Measurements from ENCODE around the gene MYH6. TPM values are rescaled to one million over a fixed set of nuclear protein-coding genes. Genes with fewer than 3 reads are reported as not detected.

Gene MYH6
- total RNA-seq, 4 donors from 2014 or later, result not detected

GRCh38 chr14:23413681-23414080, 5.6 kb upstream of the MYH6 start:
- no peak for TF ChIP-seq CTCF (IDR thresholded peaks at IDR 0.05; ENCODE audit: low read depth)

GRCh38 chr14:23411563-23412525, 3.8 kb upstream of the MYH6 start:
- TF ChIP-seq CTCF (IDR thresholded peaks at IDR 0.05; ENCODE audit: low read depth), result no peak

- TF ChIP-seq CTCF (IDR thresholded peaks at IDR 0.05; ENCODE audit: low read depth), result no peak
Observed at GRCh38 chr14:23409966-23410635, 2.0 kb upstream of the MYH6 start.

- no peak for TF ChIP-seq CTCF (IDR thresholded peaks at IDR 0.05; ENCODE audit: low read depth)
Observed at GRCh38 chr14:23409475-23409874, 1.4 kb upstream of the MYH6 start.

DNA sequence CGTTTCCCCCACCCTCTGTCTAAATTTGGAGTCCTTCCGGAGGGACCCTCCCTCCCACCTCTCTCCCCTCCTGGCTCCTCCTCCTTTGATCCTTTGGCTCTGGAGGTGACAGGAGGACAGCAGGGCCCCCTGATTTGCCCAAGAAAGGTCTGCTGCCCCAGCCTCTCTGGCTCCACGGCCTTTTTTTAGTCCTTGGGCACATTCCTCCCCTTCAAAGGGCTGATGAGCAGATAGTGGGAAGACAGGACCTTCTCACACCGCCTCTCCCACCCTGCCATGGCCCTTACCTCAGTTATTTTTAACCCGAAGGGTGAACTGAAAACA, 196 bp upstream of the MYH6 start:
- no peak for TF ChIP-seq CTCF (IDR thresholded peaks at IDR 0.05; ENCODE audit: low read depth)

DNA sequence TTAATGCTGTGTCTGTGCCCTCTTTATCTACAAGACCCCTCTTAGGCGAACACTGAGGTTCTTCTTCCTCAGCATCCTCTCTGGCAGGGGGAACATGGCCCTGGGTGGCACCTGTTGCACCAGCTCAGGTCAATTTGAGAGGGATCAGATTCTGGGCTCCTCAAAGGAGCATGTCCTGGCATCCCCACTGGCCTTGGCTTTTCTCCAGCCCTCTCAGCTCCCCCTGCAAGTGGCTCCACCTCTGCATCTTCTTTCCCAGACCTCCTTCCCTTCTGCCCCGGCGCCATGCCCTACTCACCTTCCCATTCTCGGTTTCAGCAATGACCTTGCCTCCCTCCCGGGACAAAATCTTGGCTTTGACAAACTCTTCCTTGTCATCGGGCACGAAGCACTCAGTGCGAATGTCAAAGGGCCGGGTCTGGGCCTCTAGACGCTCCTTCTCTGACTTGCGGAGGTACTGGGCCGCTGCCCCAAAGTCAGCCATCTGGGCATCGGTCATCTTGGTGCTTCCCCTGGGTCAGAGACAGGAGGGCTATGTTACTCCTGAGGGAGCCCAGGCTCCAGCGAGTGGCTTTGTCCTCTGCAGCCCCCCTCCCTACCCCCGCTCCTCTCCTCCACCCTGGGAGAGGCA, 1.2 kb downstream of the MYH6 start:
- TF ChIP-seq CTCF (IDR thresholded peaks at IDR 0.05; ENCODE audit: low read depth), result no peak

GRCh38 chr14:23406244-23406643, 1.8 kb downstream of the MYH6 start:
- TF ChIP-seq CTCF (IDR thresholded peaks at IDR 0.05; ENCODE audit: low read depth), result no peak
